ENCODE measurements around the gene DPP4. TPM values are rescaled to one million over a fixed set of nuclear protein-coding genes. Genes with fewer than 3 reads are reported as not detected.
"Not testable (repeated sequence)": the region's sequence is repeated elsewhere in the genome, so short reads cannot be mapped to it uniquely, and the experiment has no call there.

DPP4 gene
- total and polyA plus RNA-seq, 2 donors (not counting 3 experiments of a cell fraction or from before 2014, with no cell fraction given) = 0.84 to 6.2 TPM

- H3K9ac ChIP-seq (replicated peaks; ENCODE audit: extremely low read depth, insufficient read depth, low read length) = no peak overlapping the region
- intact Hi-C loops (cut with micrococcal nuclease) = no loop called here
- BruUV-seq (replicated peaks) = no TSS peak
- H3K4me3 ChIP-seq (replicated peaks in 1 of 3; ENCODE audit: insufficient read depth in 1 of 3, low read depth in 1 of 3, low read length in 3 of 3) = no peak overlapping the region
- ChIA-PET CTCF (interaction anchor here (1.2 kb wide), 1 partner anchor 9 kb away, joined by 3 read pairs; no protein-coding TSS in a partner anchor), POLR2A (no interaction called here)
- no peaks in the 10 kb centered on the region for H4K20me1 ChIP-seq (replicated peaks; ENCODE audit: control insufficient read depth, extremely low read depth, insufficient read depth, low read length)
- DNase-seq (ENCODE audit: low read depth, low spot score) (no peak), FAIRE-seq (no peak)
- H3K9me3 ChIP-seq (replicated peaks; ENCODE audit: control insufficient read depth, insufficient read depth, low read length) = no peaks in the 10 kb centered on the region
- dilution Hi-C loops (cut with MboI; ENCODE audit: extremely low pct_ligation_motif_present, low sequenced_read_pairs) = no loop called here
- H3K4me1 ChIP-seq (ENCODE audit: control insufficient read depth, extremely low read depth, insufficient read depth, low read length) = no peaks in the 10 kb centered on the region
- peaks cover 0 to 2% of the 10 kb centered on the region in 2 experiments for H3K27me3 ChIP-seq (ENCODE audit: control insufficient read depth in 2 of 2, insufficient read depth in 2 of 2, low read length in 2 of 2)
- H2AFZ ChIP-seq (ENCODE audit: low read depth, low read length) = no peak overlapping the region
- H3K27ac ChIP-seq (ENCODE audit: insufficient read depth, low read depth, low read length) = no peak overlapping the region
- H3K36me3 ChIP-seq (ENCODE audit: control insufficient read depth in 2 of 2, extremely low read depth in 1 of 2, insufficient read depth in 2 of 2, low read length in 2 of 2) = no peaks in the 10 kb centered on the region
- H3K79me2 ChIP-seq (ENCODE audit: control insufficient read depth, insufficient read depth, low read length) = no peaks in the 10 kb centered on the region
- H3K9me1 ChIP-seq (replicated peaks; ENCODE audit: control insufficient read depth, extremely low read depth, insufficient read depth, low read length) = no peaks in the 10 kb centered on the region
- TF ChIP-seq CTCF (IDR thresholded peaks at IDR 0.05; ENCODE audit: extremely low read depth in 1 of 2, insufficient read depth in 1 of 2, low read depth in 1 of 2, low read length in 2 of 2) (no peak), MAX (IDR thresholded peaks at IDR 0.05; ENCODE audit: insufficient read depth, insufficient read length) (no peak), MYC (IDR thresholded peaks at IDR 0.05; ENCODE audit: low read depth, low read length) (no peak), FOS (IDR thresholded peaks at IDR 0.05; ENCODE audit: borderline replicate concordance, insufficient read depth, low read length) (no peak), EZH2 (IDR thresholded peaks at IDR 0.05; ENCODE audit: borderline replicate concordance, low read depth, low read length, severe bottlenecking) (no peak), POLR2A (IDR thresholded peaks at IDR 0.05; ENCODE audit: low read depth, low read length) (no peak), JUN (IDR thresholded peaks at IDR 0.05; ENCODE audit: borderline replicate concordance, insufficient read depth, insufficient read length, low read depth) (no peak), POLR2AphosphoS5 (IDR thresholded peaks at IDR 0.05; ENCODE audit: insufficient read depth, low read depth, low read length) (no peak), GATA2 (IDR thresholded peaks at IDR 0.05; ENCODE audit: insufficient read depth, insufficient read length, low read depth, low read length) (no peak)
- H3K4me2 ChIP-seq (ENCODE audit: insufficient read depth, low read length) = no peak overlapping the region
These were observed 94.5 kb downstream of the DPP4 start for GRCh38 chr2:161979490-161979889.

- DNase-seq (ENCODE audit: low read depth, low spot score); H3K27me3 ChIP-seq (ENCODE audit: control insufficient read depth in 2 of 2, insufficient read depth in 2 of 2, low read length in 2 of 2); H3K9me3 ChIP-seq (replicated peaks; ENCODE audit: control insufficient read depth, insufficient read depth, low read length); H3K4me3 ChIP-seq (replicated peaks in 1 of 3; ENCODE audit: insufficient read depth in 1 of 3, low read depth in 1 of 3, low read length in 3 of 3); H4K20me1 ChIP-seq (replicated peaks; ENCODE audit: control insufficient read depth, extremely low read depth, insufficient read depth, low read length); BruUV-seq (replicated peaks); intact Hi-C loops (cut with micrococcal nuclease); H3K36me3 ChIP-seq (ENCODE audit: control insufficient read depth in 2 of 2, extremely low read depth in 1 of 2, insufficient read depth in 2 of 2, low read length in 2 of 2); H3K79me2 ChIP-seq (ENCODE audit: control insufficient read depth, insufficient read depth, low read length); H3K9ac ChIP-seq (replicated peaks; ENCODE audit: extremely low read depth, insufficient read depth, low read length); dilution Hi-C loops (cut with MboI; ENCODE audit: extremely low pct_ligation_motif_present, low sequenced_read_pairs); H3K4me2 ChIP-seq (ENCODE audit: insufficient read depth, low read length); H3K27ac ChIP-seq (ENCODE audit: insufficient read depth, low read depth, low read length); H3K9me1 ChIP-seq (replicated peaks; ENCODE audit: control insufficient read depth, extremely low read depth, insufficient read depth, low read length); POLR2A ChIA-PET; FAIRE-seq; H3K4me1 ChIP-seq (ENCODE audit: control insufficient read depth, extremely low read depth, insufficient read depth, low read length); H2AFZ ChIP-seq (ENCODE audit: low read depth, low read length): not testable (repeated sequence)
- CTCF ChIA-PET = interaction anchor here (0.6 to 1.2 kb wide), 3 partner anchors 31 to 407 kb away, joined by 3 read pairs; no protein-coding TSS in a partner anchor
These were observed 96.1 kb downstream of the DPP4 start for GRCh38 chr2:161977926-161978325.
